NK-92 (cell line): ENCODE data around the gene EPS8L1.
"Not testable (repeated sequence)": the region's sequence is repeated elsewhere in the genome, so short reads cannot be mapped to it uniquely, and the experiment has no call there.

ENCODE experiments used
- DNase-seq: peaks from one replicate; lab custom pipeline; 2025; ENCODE audit not compliant: unreplicated experiment; lab: John Stamatoyannopoulos, UW

The EPS8L1 gene

DNA sequence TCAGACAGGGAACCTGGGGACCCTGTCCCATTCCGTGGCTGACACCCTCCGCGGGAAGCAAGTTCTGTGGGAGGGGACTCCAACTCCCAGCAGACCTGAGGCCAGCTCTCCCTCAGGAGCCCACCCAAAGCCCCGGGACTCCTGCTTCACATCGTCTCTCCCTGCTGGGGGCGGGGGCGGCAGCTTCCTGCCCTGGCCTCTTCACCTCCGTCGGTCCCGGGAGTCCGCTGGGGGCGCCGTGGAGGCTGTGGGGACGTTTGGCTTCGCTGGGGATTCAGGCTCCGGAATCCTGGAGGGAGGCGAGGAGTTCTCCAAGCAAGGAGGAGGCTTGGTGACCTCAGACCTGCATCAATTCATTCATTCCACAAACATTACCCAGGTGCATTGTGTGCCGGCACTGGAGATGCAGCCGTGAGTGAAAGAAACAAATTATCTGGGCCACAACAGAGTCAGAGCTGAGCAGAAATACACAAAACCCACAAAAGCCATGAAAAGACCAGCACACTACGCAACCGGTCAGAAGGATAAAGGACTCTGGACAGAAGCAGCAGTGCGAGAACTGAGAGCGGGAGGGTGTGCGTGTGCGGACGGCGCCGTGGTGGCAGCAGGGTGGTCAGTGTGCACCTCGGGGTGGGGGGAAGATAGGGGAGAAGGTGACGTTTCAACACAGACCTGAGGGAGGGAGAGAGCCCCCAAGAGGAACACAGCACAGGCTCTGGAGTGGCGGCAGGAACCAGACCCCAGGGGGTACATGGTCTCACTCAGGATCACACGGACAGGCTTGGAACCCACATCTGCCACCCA is 19.0 kb downstream of the EPS8L1 start:
- no peak for DNase-seq

DNA sequence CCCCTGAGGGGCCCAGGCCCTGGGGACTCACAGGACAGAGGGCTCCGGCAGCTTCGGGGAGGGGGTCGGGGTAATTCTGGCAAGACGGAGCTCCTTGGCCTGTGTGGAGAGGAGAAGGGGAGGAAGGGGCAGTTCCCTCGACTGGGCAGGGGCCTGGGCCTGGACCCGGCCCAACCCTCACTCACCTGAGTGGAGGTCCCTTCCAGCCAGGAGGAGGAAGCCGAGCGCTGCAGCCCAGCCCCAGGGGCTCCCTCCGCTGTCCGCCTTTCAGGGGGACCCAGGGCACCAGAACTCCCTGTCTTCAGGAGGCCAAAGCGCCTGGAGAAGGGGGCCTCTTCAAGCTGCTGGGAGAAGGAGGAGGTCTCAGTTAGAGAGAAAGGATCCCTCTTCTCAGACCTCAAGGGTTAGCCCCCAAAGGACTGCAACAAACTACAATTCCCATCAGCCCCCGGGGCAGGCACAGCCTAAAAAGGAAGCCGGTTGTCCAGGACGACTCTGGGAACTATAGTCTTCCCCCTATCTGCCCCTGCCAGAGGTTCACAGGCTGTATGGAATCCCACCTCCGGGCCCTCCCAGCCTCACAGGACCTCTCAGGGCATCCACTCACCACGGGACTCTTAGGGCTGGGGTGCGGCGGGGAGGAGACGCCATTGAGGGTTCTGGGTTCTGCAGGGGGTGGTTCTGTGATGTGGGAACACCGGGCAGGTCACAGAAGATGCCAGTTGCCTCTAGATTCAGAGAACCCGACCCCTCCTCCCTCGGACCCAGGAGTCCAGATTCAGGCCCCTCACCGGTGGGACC is 19.8 kb downstream of the EPS8L1 start:
- DNase-seq = no peak

DNA sequence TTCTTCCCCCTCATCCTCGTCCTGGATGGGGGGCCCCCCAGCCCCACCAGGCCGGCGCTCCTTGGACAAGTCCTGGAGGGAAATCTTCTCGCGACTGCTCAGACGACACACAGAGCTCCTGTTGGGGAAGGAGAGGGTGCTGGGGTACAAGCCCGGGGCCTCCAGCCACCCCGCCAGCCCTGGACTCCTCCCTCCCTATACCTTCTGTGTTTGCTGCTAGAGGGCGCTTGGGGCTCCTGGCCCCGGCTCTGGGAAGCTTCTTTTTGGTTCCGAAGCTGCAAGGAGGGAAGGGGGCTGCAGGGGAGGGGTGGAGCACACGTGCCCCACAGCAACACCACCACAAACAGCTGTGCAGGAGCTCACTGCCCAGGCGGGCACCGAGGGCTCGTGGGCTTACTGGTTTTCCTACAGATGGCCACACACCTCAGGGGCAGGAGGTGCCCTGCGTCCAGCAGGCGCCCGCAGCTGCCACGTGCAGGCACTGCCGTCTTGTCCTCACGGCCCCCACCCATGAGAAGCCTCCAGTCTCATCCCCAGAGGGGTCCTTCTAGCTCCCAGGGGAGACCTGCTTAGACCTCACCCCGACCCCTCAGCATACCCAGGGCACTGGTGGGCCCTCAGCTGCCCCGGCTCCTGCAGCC is 20.5 kb downstream of the EPS8L1 start:
- DNase-seq = no peak

DNA sequence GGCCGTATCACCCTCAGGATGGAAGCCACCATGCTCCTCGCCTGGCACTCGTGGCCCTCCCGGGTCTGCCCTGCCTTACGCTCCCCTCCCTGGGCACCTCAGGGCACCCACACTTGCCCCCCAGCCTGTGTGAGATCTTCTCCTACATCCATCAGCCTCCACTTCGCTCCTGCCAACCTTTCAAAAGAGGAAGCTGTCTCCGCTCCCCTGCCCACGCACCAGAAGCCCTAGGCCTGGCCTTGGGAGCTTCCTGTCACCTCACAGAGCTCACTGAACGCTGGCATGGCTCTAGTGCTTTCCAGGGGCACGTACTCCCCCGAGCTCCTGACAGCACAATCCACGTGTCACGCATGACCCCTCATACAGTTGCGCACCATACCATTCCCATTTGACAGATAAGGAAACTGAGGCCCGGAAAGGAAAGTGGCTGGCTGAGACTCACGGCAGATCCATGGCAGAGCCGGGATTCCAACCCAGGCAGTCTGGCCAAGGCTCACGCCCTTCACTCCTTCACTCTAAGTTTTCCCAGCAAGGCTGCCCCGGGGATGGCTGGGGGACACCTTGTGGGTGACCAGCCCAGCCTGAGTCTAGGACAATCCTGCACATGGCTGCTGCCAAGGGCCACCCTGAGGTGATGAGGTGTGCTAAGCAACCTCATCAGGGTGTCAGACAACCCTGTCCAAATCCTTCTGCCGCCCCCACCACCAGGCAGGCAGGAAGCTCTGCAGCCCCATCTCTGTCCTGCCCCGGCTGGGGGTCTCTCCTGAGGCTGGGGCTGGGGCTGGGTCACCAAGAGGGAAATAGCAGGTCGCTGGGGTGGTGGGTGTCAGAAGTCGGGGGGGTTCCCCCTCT is 22.4 kb downstream of the EPS8L1 start:
- DNase-seq = no peak

DNA sequence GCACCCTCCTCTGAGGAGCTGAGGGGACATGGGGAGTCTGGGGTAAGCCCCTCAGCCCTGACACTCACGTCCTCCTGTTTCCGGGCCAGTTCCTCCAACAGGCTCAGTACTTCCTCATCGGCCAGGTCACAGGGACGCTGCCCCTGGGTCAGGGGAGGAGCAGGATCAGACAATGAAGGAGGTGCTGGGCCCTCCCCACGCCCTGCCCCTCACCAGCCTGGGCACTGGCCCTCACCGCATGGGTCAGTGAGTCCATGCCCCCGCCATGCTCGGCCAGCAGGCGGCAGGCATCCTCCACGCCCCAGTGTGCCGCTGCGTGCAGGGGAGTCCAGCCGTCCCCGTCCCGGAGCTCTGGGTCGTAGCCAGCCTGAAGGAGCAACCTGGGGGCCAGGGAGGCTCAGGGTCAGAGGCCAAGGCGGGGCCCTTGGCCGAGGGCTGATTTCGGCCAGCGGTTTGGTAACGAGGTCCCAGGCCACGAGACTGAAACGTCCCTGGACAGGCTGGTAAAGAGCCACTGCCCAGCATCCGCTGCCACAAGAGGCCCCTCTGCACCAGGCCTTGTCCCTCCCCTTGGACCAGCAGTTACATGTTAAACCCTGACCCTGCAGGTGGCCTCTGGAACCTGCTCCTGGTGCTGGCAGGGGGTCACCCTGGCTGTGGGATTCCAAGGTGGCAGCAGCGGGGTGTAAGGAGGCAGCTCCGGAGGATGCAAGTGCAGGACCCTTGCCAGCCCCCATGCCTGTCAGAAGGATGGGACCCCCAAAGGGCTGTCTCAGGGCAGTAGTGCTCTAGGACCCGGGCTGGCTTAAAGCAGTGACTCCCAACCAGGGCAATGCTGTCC is 23.3 kb downstream of the EPS8L1 start:
- no peak for DNase-seq

DNA sequence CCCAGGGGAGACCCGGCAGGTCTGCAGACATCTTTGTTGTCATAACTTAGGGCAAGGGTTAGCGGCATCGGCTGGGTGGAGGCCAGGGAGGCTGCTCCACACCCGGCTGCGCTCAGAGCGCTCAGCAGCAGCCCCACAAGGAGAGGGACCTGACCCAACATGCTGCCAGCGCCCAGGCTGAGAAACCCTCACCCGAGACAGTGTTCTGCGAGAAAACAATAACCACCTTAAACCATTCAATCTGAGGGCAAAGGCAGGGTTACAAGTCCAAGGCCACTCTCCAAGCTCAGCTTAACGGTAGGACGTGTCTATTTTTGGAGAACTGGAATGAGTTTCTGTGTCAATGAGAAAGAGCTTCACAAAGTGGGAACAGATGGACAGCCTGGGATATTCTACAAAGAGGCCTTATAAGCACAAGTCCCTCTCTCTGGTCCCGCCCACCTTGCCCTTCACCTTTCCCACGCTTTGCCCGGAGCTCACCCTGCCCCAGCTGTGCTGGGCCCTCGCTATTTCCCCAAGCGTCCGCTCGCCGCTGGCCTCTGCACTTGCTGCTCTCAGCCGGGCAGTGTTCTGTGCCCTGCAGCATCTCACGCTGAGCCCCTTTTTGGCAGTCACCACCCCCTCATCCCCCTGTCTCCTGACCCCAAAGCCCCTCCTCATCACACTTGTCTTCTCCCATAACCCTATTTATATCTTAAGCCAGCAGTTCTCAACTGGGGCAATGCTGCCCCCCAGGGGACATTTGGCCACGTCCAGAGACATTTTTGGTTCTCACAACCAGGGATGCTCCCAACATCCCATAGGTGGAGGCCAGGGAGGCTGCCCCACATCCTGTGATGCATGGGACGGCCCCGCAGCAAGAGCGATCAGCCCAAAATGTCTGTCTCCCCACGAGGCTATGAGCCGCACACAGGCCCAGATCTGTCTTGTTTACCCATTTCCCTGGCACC is 24.2 kb downstream of the EPS8L1 start:
- no peak for DNase-seq

DNA sequence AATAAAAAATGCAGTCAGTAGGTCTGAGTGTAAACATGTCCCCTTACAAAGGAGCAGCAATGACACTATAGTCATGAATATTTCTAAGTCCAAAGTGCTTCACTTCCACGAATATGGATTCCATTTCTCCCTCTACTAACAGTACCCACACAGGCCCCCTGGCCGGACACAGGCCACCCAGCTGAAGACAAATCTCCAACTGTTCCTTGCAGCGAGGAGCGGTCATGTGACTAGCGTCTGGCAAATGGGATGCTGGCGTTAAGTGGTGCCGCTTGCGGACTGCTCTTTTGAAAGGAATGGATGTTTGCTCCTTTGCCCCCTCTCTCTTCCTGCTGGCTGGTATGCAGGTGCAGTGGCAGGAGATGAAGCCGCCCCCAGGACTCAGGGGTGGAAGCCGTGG is 25.6 kb downstream of the EPS8L1 start:
- DNase-seq = no peak

DNA sequence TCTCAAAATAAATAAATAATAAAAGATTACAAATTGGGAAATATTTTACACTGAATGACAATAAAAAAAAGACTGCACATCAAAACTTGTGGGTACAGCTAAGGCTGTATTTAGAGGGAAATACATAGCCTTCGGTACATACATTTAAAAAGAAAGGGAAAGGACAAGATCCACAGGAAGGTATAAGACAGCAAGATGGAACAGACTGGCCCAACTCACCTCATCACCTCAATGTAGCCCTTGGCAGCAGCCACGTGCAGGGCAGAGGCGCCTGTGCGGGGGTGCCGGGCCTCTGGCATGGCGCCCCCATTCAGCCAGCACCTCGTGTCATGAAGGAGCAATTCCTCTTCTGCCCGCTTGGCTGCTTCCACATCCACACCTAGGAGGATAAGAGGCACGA is 27.5 kb downstream of the EPS8L1 start:
- no peak for DNase-seq

DNA sequence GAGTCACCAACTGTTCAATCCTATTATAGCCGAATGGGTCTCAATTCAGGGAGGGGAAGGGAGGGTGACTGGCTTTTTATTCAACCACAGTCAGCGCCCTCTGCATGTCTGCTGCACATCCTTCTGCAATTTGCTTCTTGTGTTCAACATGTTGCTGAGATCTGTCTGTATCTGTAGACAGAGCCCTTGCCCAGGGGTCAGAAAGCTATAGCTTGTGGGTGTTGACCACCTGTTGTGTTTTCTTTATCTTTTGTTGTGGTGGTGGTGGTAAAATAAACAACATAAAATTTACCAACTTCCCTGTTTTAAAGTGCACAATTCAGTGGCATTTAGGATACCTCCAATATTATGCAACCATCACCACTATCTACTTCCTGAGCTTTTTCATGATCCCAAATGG is 29.6 kb downstream of the EPS8L1 start:
- DNase-seq = no peak

DNA sequence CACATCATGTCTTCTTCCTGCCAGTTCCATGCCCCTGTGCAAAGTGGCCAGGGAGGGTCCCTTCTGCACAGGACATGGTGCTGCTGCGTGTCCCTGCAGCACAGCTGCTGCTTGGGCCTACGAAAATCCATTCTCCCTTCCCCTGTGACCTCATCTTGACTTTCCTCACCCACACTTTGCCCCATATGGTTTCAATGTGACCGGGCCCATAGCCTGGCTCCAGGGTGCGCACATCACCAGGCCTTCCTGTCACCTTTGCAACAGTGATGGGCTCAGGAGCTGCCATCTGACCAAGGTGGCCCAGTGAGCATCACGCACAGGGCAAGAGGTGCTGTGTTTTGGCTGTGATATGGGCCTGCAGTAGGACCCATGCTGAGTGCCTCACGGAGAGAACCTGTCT is 30.9 kb downstream of the EPS8L1 start:
- no peak for DNase-seq

DNA sequence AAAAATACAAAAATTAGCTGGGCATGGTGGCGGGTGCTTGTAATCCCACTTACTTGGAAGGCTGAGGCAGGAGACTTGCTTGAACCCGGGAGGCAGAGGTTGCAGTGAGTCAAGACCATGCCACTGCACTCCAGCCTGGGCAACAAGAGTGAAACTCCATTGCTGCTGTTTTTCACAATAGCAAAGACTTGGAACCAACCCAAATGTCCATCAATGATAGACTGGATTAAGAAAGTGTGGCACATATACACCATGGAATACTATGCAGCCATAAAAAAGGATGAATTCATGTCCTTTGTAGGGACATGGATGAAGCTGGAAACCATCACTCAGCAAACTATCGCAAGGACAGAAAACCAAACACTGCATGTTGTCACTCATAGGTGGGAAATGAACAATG is 31.6 kb downstream of the EPS8L1 start:
- not testable (repeated sequence) for DNase-seq

DNA sequence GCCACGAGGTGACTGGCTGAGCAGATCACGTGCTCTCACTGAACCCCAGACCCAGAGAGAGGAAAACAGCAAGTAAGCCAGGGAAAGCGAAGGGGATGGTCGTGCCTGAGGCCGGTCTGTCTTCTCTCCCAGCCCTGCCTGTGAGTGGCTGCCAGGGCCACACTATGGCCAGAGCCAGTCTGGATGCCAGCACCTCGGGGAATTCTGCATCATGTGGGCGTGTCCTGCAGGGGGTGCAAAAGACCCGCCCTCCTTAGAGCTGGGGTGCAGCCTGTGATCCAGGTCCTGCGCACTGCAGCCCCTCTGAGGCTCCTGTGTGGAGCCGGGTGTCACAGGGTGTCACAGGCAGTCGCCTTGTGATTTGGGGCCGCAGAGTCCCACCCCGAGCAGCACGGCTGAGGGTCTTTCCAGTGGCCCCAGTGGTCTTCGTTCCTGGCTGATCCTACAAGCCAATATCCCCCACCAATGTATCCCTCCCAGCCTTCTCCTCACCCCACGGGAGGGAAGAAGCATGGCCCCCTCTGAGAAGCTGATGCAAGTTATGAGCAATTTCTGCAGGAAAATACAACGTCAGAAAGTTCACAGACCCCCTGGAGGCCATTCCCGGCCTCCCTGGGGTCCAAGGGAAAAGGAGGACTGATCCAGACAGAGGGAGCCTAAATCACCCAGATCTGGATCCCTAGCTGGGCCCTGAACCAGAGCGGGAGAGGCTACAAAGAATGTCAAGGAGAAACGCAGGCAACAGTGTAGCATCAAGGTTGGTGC is 34.0 kb downstream of the EPS8L1 start:
- DNase-seq = no peak

DNA sequence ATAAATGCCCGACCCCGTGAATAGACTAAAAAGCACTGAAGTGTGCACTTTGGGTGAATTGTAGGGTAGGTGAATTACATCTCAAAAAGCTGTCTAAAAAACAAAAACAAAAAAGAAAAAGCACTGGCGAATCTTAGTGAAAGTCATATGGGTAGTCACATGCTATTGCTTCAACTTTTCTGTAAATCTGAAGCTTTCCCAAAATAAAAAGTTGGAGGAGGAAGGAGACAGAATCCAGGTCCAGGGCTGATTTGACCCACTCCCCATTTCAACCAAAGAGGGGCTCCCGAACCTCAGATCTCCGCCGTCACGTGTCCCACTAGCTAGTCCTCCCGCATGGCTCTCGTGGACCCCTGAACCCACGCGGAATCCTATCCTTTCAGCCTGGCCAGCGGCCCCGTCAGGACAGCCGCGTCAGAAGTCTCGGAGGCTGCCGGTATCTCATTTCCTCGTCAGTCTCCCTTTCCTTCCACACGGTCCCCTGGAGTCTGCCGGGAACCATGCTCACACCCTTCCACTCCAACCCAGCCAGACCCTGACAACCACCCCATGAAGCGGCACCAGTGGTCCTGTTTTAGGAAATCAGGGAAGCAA is 35.7 kb downstream of the EPS8L1 start:
- DNase-seq = no peak

DNA sequence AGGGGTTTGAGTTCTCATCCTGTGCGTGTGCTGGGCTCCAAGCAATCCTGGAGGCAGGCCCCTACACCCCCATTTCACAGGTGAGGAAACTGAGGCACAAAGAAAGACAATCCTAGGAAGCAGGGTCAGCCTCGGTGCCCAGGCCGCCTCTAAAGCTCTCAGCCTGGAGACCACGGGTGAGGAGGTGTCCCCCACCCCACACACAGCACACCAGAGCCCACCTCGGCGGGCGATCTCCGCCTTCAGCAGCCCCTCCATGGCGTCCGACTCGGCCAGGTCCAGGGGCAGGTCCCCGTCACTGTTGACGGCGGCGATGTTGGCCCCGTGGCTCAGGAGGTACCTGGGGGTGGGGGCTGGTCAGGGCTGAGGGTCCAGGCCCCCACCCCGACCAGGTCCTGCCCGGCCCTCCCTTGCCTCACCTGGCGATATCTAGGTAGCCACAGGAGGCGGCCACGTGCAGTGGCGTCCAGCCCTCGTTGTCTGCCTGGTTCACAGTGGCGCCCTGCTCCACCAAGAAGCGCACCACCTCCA is 36.6 kb downstream of the EPS8L1 start:
- DNase-seq = no peak

DNA sequence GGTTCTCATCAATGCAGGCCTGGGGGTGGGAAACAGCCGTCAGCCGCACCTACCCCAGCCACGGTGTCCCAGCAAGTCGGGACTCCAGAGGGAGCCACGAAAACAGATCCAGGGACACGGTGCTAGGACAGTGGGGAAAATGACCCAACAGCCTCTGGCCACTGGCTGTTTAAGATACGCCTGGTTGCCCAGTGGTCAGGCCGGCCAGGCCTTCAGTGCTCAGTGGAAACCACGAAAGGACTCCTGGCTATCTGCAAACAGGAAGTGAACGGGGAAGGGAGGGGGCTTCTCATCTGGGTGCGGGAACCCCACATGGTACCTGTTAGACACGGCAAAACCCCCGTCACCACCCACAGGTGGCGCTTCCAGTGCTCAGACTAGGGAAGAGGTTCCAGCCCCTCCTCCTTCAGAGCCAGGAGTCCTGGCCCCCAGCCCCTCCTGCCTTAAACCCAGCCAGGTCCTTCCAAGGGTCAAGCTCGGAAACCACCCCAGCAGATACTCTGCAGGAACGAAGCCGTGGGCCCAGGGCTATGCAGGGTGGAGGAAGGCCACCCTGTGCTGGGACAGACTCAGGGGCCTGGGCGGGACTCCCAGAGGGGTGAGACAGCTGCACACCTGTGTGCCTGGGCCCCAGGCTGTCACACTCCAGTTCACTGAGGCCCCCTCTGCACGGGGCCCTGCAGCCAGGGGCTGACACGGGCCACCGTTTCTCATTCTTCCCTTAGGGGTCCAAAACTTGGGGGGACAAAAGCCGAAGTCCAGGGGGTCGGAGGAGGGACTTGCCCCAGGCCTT is 37.3 kb downstream of the EPS8L1 start:
- no peak for DNase-seq

DNA sequence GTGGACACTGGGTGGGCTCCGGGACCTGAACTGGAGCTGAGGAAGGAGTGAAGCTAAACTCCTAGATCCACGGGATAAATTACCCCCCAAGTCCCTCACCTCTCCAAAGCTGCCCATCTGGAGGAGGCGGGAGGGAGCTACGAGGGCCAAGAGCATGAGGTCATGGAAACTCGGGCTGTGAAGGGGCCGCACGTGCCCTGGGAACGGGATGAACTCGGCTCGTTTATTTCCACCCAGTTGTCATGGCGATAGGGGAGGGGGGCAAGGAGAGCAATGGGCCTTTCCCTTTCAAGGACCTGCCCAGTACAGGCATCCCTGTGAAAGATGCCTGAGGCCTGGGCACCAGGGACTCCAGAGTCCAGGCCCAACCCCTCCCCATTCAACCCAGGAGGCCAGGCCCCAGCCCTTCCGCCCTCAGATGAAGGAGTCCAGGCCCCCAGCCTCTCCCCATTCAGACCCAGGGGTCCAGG is 37.9 kb downstream of the EPS8L1 start:
- no peak for DNase-seq
